Dedifferentiated amniotic fluid mesenchymal stem cell (primary cell): ENCODE results near the gene TMEM184A.

ENCODE experiments used
- DNase-seq: peaks from one replicate; pipeline ENCODE4 v3.0.0-alpha.2; 2016; ENCODE audit errors: extremely low spot score

TMEM184A gene

DNA sequence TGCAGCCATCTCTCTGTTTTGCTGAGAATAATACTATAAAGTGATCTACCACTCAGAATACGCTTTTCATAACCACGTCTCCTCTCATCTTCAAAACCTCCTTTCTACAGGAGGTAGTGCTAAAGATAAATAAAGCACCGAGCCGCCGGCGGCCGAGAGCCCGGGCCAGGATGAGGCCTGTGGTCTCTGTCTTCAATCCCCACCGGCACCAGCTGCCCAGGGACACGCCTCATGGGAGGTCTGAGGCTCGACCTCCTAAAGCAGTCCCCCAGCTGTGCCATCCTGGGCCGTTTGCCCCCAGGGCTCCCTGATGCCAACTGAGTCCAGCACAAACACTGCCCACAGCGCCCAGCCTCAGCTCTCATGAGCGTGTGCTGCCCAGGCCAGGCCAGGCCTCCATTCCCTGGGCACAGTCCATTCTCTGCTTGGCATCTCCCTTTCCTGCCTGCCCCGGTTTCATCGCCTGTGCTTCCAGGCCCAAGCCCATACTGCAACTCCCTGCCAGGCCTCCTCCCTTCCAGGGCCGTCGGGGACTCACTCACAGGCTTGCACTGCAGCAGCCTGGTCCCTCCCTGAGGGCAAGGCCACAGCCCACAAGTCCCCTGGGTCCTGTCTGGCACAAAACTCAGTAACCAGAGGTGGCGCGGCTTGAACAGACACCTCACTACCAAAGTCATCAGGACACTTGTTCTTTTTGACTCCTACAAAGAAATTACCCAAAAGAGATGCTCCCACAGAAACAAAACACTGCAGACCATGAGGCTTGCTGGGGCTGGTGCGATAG is 54.3 kb downstream of the TMEM184A start:
- no peak for DNase-seq

- no peak for DNase-seq
Measured at GRCh38 chr7:1500064-1500807, 55.8 kb downstream of the TMEM184A start.

DNA sequence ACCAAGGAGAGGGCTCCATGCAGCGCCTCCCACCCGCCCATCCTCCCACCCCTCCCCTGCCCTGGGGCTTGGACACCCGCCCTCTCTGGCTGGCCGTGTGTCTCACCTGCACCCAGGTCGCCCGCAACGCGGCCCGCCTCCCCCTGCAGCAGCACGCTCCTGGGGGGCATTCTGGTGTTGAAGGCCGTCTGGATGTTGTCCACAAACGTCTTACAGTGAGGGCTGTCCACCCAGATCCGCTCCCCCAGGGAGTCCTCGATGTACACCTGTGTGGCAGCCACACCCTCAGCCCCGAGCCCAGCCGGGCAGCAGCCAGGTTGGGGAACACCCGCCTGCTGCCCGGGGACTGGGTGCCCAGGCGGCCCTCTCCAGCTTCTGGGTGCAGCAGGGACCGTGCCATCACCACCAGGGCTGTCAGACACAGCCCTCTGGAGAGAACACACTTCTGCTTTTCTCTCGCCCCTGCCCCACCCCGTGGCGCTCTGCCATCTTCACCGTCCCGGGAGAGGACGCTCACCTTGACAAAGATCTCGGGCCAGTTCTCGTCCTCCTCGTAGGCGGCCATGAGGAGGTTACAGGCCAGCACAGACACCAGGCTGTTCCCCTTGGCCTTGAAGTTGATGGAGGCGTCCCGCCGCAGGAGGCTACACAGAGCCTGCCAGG is 56.5 kb downstream of the TMEM184A start:
- no peak for DNase-seq

DNA sequence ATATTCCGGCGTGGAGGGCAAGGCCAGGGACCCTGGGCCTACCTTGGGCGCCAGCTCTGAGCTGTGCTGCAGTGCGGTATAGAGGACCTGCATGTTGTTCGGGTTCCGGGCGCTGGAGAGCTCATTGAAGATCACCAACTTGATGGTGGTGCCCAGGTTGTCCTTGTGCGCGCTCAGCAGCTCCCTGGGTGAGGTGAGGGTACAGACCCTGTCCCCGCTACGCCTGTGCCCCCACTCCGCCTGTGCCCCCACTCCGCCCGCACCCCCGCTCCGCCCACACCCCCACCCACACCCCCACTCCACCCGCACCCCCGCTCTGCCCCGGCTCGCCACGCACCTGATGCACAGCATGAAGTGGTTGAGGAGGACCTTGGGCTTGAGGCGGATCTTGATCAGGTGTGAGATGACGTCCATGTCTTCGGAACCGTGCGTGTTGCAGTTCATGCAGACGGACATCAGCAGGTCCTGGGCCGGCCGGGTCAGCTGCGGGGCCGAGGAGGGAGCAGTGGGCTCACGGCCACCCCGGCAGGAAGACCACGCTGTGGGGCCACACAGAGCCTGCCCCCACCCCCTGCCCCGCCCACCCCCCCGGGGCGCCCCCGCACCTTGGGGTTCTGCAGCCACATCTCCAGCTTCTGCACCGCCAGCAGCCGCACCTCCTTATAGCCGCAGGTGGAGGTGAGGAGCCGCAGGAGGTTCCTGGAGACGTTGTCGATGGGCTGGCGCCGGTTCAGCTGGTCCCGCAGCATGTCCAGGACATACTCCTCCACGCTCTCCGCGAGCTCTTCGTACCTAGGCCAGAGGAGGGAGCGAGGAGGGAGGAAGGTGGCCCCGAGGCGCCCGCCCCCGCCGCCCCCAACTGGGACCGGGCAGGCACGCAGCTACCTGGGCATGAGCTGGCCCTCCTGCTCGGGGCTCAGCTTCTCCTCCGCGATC is 57.4 kb downstream of the TMEM184A start:
- DNase-seq, result no peak

GRCh38 chr7:1497293-1497927 is 58.6 kb downstream of the TMEM184A start:
- no peak for DNase-seq

GRCh38 chr7:1496531-1497292 is 59.3 kb downstream of the TMEM184A start:
- DNase-seq, result no peak

- no peak for DNase-seq
Measured at GRCh38 chr7:1495564-1496242, 60.3 kb downstream of the TMEM184A start.

DNA sequence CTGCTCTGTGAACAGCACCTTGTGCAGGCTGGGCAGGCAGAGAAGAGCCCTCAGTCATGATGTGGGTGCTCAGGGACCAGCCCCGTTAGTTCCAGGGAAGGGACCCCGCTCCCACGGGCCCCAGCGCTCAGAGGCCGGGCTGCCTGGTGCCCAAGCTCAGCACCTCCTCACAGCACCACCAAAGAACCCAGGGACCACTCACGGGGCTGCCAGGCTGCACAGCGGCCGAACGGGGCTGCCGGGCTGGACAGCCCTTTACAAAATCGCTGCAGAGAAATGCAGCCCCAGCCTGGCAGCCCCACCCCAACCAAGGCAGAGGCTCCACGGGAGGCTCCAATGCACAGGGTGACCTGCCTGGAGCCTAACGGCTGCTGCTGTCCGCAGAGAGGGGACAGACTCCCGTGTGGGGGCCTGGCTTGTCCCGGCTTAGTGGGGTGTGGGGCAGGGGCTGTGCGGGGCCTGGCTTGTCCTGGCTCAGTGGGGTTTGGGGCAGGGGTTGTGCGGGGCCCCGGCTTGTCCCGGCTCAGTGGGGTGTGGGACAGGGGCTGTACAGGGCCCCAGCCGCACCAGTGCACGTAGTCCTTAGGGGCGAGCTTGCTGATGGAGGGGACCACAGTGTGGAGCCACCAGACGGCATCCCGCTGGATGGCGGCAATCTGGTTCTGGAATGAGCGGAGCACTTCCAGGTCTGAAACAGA is 61.0 kb downstream of the TMEM184A start:
- DNase-seq, result no peak

DNA sequence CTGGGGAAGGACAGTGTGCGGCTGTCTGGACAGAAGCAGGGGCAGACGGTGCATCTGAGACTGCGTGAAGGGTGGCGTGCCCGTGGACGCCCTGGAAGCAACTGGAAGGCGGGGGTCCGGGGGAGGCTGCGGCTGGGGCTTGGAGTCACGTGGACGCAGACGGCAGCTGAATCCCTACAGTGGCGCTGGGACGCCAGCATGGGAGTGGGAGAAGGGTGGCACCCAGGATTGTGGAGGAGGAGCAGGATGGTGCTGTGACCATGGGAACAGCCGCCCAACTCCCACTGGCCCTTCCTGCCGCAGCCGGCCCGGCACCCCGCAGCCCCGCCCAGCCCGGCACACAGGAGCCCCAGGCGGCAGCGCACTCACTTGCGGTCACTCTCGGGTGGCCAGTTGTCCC is 61.6 kb downstream of the TMEM184A start:
- no peak for DNase-seq

GRCh38 chr7:1493571-1493970 is 62.4 kb downstream of the TMEM184A start:
- no peak for DNase-seq

GRCh38 chr7:1493129-1493528 is 62.9 kb downstream of the TMEM184A start:
- no peak for DNase-seq

- DNase-seq, result no peak
Measured at GRCh38 chr7:1492640-1493039, 63.4 kb downstream of the TMEM184A start.
